ENCODE data around the gene HTRA2. TPM values are rescaled to one million over a fixed set of nuclear protein-coding genes. Genes with fewer than 3 reads are reported as not detected.

The HTRA2 gene
- total RNA-seq, 1 experiment from 2014 or later = 24.9 TPM

GRCh38 chr2:74486141-74486540 lies 43.6 kb upstream of the HTRA2 start:
- H4K8ac ChIP-seq (replicated peaks; ENCODE audit: insufficient read length, low read depth, low read length) = no peak overlapping the region
- Mint-ChIP-seq H3K36me3 (ENCODE audit: insufficient read depth in 1 of 3, low read depth in 3 of 3) (peaks cover 14 to 41% (median 34%) of the 10 kb centered on the region in 3 experiments), H3K4me1 (peaks cover 5 to 9% of the 10 kb centered on the region in 2 experiments), H3K27ac (no peak overlapping the region), H3K4me3 (no peak overlapping the region), H3K27me3 (ENCODE audit: low read depth) (no peaks in the 10 kb centered on the region), H3K9me3 (no peaks in the 10 kb centered on the region)
- H3K9ac ChIP-seq (ENCODE audit: extremely low read depth, insufficient read length, low read length) = no peak overlapping the region
- no peak overlapping the region for H2BK15ac ChIP-seq (ENCODE audit: low read depth, low read length)
- H3K4ac ChIP-seq (ENCODE audit: low read depth, low read length) = no peak overlapping the region
- H2BK120ac ChIP-seq (ENCODE audit: low read depth, low read length, poor library complexity, severe bottlenecking) = no peak overlapping the region
- H2AFZ ChIP-seq (ENCODE audit: low read length) = no peak overlapping the region
- no peak for DNase-seq
- no peak overlapping the region for H3T11ph ChIP-seq (ENCODE audit: low read length)
- H2BK12ac ChIP-seq (ENCODE audit: insufficient read length, low read depth, low read length) = no peak overlapping the region
- no peak overlapping the region for H3K56ac ChIP-seq (ENCODE audit: insufficient read length, low read depth, low read length)
- TF ChIP-seq CTCF (conservative IDR thresholded peaks at IDR 0.05) = no peak
- H3K27ac ChIP-seq (ENCODE audit: insufficient read length, low read depth, low read length) = no peak overlapping the region
- H3K14ac ChIP-seq (ENCODE audit: insufficient read depth, low read length) = no peak overlapping the region
- peaks cover 8% of the 10 kb centered on the region for H3K23me2 ChIP-seq (ENCODE audit: insufficient read length, low read depth, low read length, poor library complexity, severe bottlenecking)
- no peaks in the 10 kb centered on the region for H3K4me1 ChIP-seq (ENCODE audit: insufficient read depth, low read length)
- H4K20me1 ChIP-seq (ENCODE audit: control insufficient read depth, insufficient read depth, insufficient read length) = no peaks in the 10 kb centered on the region
- H3K27me3 ChIP-seq (ENCODE audit: insufficient read depth, low read length) = no peaks in the 10 kb centered on the region
- no peak overlapping the region for H2AK5ac ChIP-seq (ENCODE audit: insufficient read length, low read length)
- H4K5ac ChIP-seq (ENCODE audit: insufficient read length, low read depth, low read length) = no peak overlapping the region
- no peak overlapping the region for H3K23ac ChIP-seq (ENCODE audit: insufficient read length, low read depth, low read length)
- no peak overlapping the region for H3K4me2 ChIP-seq (ENCODE audit: insufficient read depth, insufficient read length, low read length)
- H3K79me1 ChIP-seq (ENCODE audit: insufficient read depth, low read depth, low read length, poor library complexity, severe bottlenecking) = no peaks in the 10 kb centered on the region
- no peak overlapping the region for H2BK5ac ChIP-seq (ENCODE audit: insufficient read length, low read length)
- H3K9me3 ChIP-seq (ENCODE audit: control insufficient read depth, low read depth, low read length) = no peaks in the 10 kb centered on the region
- H4K91ac ChIP-seq (ENCODE audit: insufficient read length, low read depth, low read length) = no peak overlapping the region
- WGBS (ENCODE audit: extremely low coverage, insufficient read length, low lambda C conversion rate) = no CpG with 5 or more reads among the region's 2 CpGs
- no peak overlapping the region for H2BK20ac ChIP-seq (ENCODE audit: low read depth, low read length, poor library complexity, severe bottlenecking)
- H3K18ac ChIP-seq (ENCODE audit: insufficient read length, low read depth, low read length) = no peak overlapping the region
- H3K79me2 ChIP-seq (ENCODE audit: insufficient read depth, low read length) = no peaks in the 10 kb centered on the region
